RKO (cell line): ENCODE measurements around the gene RAI2.

Experiments used
- DNase-seq: peaks from one replicate; pipeline ENCODE4 v3.0.0-alpha.2; 2016; ENCODE audit warnings: low spot score

Gene RAI2

GRCh38 chrX:17860811-17861488 is at the start of gene RAI2:
Gene RAI2, minus strand, starts transcription at chrX:17861298. Its CDS starts 59,288 bp downstream, at chrX:17802010.
- DNase-seq = no peak

- no peak for DNase-seq
Measured at GRCh38 chrX:17888421-17888820, 27.3 kb upstream of the RAI2 start.

- DNase-seq = peak; percentile 2
Measured at GRCh38 chrX:17882680-17883079, 21.6 kb upstream of the RAI2 start.

GRCh38 chrX:17878028-17878670 is 17.1 kb upstream of the RAI2 start:
- DNase-seq = no peak

GRCh38 chrX:17876135-17876534 is 15.0 kb upstream of the RAI2 start:
- DNase-seq = no peak

GRCh38 chrX:17869580-17869979 is 8.5 kb upstream of the RAI2 start:
- DNase-seq = no peak

GRCh38 chrX:17861489-17862011 is 452 bp upstream of the RAI2 start:
- DNase-seq = no peak

- DNase-seq = no peak
Measured at GRCh38 chrX:17860179-17860780, 818 bp downstream of the RAI2 start.

GRCh38 chrX:17859609-17860178 is 1.4 kb downstream of the RAI2 start:
- no peak for DNase-seq

GRCh38 chrX:17854531-17854930 is 6.6 kb downstream of the RAI2 start:
- DNase-seq = no peak

GRCh38 chrX:17854069-17854468 is 7.0 kb downstream of the RAI2 start:
- DNase-seq = no peak

- no peak for DNase-seq
Measured at GRCh38 chrX:17851874-17852273, 9.2 kb downstream of the RAI2 start.

GRCh38 chrX:17848545-17849265 is 12.4 kb downstream of the RAI2 start:
- no peak for DNase-seq

GRCh38 chrX:17846045-17846444 is 15.1 kb downstream of the RAI2 start:
- no peak for DNase-seq

- no peak for DNase-seq
Measured at GRCh38 chrX:17844236-17844635, 16.9 kb downstream of the RAI2 start.

GRCh38 chrX:17842769-17843525 is 18.2 kb downstream of the RAI2 start:
- no peak for DNase-seq

GRCh38 chrX:17839269-17839668 is 21.8 kb downstream of the RAI2 start:
- no peak for DNase-seq

- no peak for DNase-seq
Measured at GRCh38 chrX:17836830-17837229, 24.3 kb downstream of the RAI2 start.

- no peak for DNase-seq
Measured at GRCh38 chrX:17833954-17834353, 27.1 kb downstream of the RAI2 start.

- no peak for DNase-seq
Measured at GRCh38 chrX:17831255-17831654, 29.8 kb downstream of the RAI2 start.

GRCh38 chrX:17830211-17830610 is 30.9 kb downstream of the RAI2 start:
- DNase-seq = no peak
